SU-DHL-6 (cell line): ENCODE results near the gene LRRK2.
"Not testable (repeated sequence)": the region's sequence is repeated elsewhere in the genome, so short reads cannot be mapped to it uniquely, and the experiment has no call there.

Source experiments
- EZH2phosphoT487 ChIP-seq: fragments of 200-600 bp; sonication (generic), shearing (Covaris generic); conservative IDR thresholded peaks from 2 replicates; pipeline ENCODE4 v1.6.1; 2018; ENCODE audit warnings: mild to moderate bottlenecking, antibody characterized with exemption, low read length, moderate library complexity, mixed read lengths
- TF ChIP-seq, protein P1 (sequence below): fragments of 200-600 bp; sonication (generic); IDR thresholded peaks from one replicate; pipeline ENCODE4 v1.5.1; 2017; ENCODE audit warnings: antibody characterized with exemption, mild to moderate bottlenecking, low read length, moderate library complexity; ENCODE audit not compliant: insufficient read depth, poor library complexity, severe bottlenecking

DNA sequence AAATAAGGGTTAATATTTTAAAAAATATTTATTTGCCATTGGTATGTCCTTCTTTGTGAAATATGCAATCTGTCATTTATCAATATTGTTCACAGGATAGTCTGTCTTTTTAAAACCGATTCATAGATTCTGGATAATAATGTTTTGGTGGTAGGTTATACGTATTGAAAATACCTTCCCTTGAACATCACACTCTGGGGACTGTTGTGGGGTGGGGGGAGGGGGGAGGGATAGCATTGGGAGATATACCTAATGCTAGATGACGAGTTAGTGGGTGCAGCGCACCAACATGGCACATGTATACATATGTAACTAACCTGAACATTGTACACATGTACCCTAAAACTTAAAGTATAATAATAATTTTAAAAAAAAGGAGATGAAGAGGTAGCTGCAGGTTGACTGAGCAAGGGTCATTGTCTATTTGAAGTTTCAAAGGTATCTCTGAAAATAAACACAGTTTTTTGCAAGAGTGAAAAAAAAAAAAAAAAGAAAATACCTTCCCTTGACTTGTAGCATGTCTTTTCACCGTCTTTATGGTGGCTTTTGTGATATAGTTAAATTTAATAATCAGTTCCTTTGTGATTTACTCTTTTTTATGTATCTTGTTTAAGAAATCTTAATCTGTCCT lies 19.8 kb downstream of the LRRK2 start:
- TF ChIP-seq, protein P1, sequence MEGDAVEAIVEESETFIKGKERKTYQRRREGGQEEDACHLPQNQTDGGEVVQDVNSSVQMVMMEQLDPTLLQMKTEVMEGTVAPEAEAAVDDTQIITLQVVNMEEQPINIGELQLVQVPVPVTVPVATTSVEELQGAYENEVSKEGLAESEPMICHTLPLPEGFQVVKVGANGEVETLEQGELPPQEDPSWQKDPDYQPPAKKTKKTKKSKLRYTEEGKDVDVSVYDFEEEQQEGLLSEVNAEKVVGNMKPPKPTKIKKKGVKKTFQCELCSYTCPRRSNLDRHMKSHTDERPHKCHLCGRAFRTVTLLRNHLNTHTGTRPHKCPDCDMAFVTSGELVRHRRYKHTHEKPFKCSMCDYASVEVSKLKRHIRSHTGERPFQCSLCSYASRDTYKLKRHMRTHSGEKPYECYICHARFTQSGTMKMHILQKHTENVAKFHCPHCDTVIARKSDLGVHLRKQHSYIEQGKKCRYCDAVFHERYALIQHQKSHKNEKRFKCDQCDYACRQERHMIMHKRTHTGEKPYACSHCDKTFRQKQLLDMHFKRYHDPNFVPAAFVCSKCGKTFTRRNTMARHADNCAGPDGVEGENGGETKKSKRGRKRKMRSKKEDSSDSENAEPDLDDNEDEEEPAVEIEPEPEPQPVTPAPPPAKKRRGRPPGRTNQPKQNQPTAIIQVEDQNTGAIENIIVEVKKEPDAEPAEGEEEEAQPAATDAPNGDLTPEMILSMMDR, result not testable (repeated sequence)
- TF ChIP-seq EZH2phosphoT487, result not testable (repeated sequence)
